SU-DHL-6 (cell line): ENCODE data around the gene ZNF562.

Source experiments
- CTCF ChIP-seq: fragments of 200-600 bp; sonication (generic); IDR thresholded peaks from one replicate; pipeline ENCODE4 v1.5.1; 2017; ENCODE audit warnings: antibody characterized with exemption, mild to moderate bottlenecking, low read length, moderate library complexity; ENCODE audit not compliant: insufficient read depth, poor library complexity, severe bottlenecking
- EZH2phosphoT487 ChIP-seq: fragments of 200-600 bp; sonication (generic), shearing (Covaris generic); conservative IDR thresholded peaks from 2 replicates; pipeline ENCODE4 v1.6.1; 2018; ENCODE audit warnings: mild to moderate bottlenecking, antibody characterized with exemption, low read length, moderate library complexity, mixed read lengths

DNA sequence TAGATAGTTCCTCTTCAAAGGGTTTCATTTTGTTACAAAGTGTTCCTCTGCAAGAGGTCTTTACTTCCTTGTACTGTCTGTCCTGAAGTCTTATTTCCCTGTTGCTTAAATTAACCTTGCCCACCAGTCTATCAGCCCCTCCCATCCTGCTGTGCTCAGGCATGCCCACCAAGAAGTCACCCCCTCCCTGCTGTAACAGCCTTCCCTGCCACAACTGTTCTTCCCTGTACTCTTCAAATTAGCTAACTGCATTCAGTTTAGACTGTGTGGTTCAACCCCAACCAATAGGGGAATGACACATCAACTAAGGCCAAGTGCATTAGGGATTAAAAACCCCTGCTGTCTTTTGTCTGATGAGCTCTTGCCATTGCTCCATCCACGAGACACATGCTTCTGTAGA lies 34.4 kb upstream of the ZNF562 start:
- TF ChIP-seq CTCF (no peak), EZH2phosphoT487 (no peak)
